DOHH2 (cell line): ENCODE measurements around the gene HS3ST4.

Source experiments
- CTCF ChIP-seq: fragments of 200-600 bp; sonication (generic); IDR thresholded peaks from one replicate; pipeline ENCODE4 v1.5.1; 2014; ENCODE audit warnings: antibody characterized with exemption, mild to moderate bottlenecking, low read depth, low read length; ENCODE audit not compliant: poor library complexity, severe bottlenecking
- EZH2phosphoT487 ChIP-seq: fragments of 200-600 bp; sonication (generic); IDR thresholded peaks from 2 replicates; pipeline ENCODE4 v1.6.1; 2017; ENCODE audit warnings: borderline replicate concordance, mild to moderate bottlenecking, antibody characterized with exemption, low read length, moderate library complexity, mixed read lengths

- TF ChIP-seq CTCF = no peak
- no peak for TF ChIP-seq EZH2phosphoT487
Observed at GRCh38 chr16:26031286-26031685, 339.5 kb downstream of the HS3ST4 start.
